Vagina (tissue), 2 donors: ENCODE results near the gene WDR38. TPM values are rescaled to one million over a fixed set of nuclear protein-coding genes. Genes with fewer than 3 reads are reported as not detected.

Experiments
- DNase-seq, 2 donors: peaks; one replicate each; pipeline ENCODE4 v3.0.0-alpha.2; 2017; ENCODE audit errors: extremely low spot score in 2 of 2
- H3K27ac ChIP-seq: fragments of 200-600 bp; sonication (generic); one replicate; pipeline ENCODE4 v1.5.1; 2019
- H3K27me3 ChIP-seq: fragments of 200-600 bp; sonication (generic); one replicate; pipeline ENCODE4 v1.5.1; 2019
- H3K36me3 ChIP-seq, 2 donors: fragments of 200-600 bp; sonication (generic); one replicate each; pipeline ENCODE4 v1.5.1; 2017 to 2019
- H3K4me1 ChIP-seq: fragments of 200-600 bp; sonication (generic); one replicate; pipeline ENCODE4 v1.5.1; 2019
- H3K4me3 ChIP-seq, 2 donors: fragments of 200-600 bp; sonication (generic); 1 replicate in 1 of 2; 2 replicates in 1 of 2; pipeline ENCODE4 v1.5.1; 2016 to 2019
- H3K9me3 ChIP-seq: fragments of 200-600 bp; sonication (generic); one replicate; pipeline ENCODE4 v1.5.1; 2019
- POLR2A ChIP-seq, 2 donors: fragments of 450-650 bp; IDR thresholded peaks; one replicate each; pipeline ENCODE4 v1.6.1; 2017; ENCODE audit warnings: antibody characterized with exemption in 2 of 2, mild to moderate bottlenecking in 2 of 2, moderate library complexity in 2 of 2
- POLR2AphosphoS5 ChIP-seq, 2 donors: sonication (generic); formaldehyde crosslinking; IDR thresholded peaks; one replicate each; pipeline ENCODE4 v1.9.0; 2017; ENCODE audit warnings: antibody characterized with exemption in 2 of 2, mild to moderate bottlenecking in 2 of 2, low read depth in 1 of 2; ENCODE audit not compliant: insufficient read depth in 1 of 2
- intact Hi-C: fragments of 100-400 bp; cut with DNase I; formaldehyde crosslinking; loops from one replicate; pipeline ENCODE4 v1.15.1; 2023
- small RNA-seq: library from RNA; depleted of rRNA; stranded (forward); fragments of <200 nt; gene quantifications from one replicate; pipeline ENCODE3, GENCODE V24; 2016
- total RNA-seq: library from RNA; depleted of rRNA; stranded (reverse); fragments of >200 nt; gene quantifications from one replicate; pipeline ENCODE4 v1.2.3, GENCODE V29; 2016
- TF ChIP-seq, protein P1 (sequence below), 3 experiments: fragments of 450-650 bp in 2 of 3; fragments of 200-600 bp in 1 of 3; sonication (generic) in 1 of 3; IDR thresholded peaks; one replicate each; pipeline ENCODE4 v1.5.1; 2017 to 2019; ENCODE audit warnings: antibody characterized with exemption in 3 of 3, mild to moderate bottlenecking in 2 of 3, moderate library complexity in 2 of 3

WDR38 gene
- total RNA-seq, 1 donor from 2014 or later, result not detected

GRCh38 chr9:124897570-124898460 lies 44.6 kb downstream of the WDR38 start:
- no peak for DNase-seq
- H3K4me1 ChIP-seq, result no peaks in the 10 kb centered on the region
- H3K27ac ChIP-seq, result no peak overlapping the region
- intact Hi-C loops, result no loop called here
- no peaks in the 10 kb centered on the region for H3K27me3 ChIP-seq
- H3K9me3 ChIP-seq, result no peaks in the 10 kb centered on the region
- peaks cover 0 to 44% of the 10 kb centered on the region in 2 donors for H3K36me3 ChIP-seq
- TF ChIP-seq, protein P1, sequence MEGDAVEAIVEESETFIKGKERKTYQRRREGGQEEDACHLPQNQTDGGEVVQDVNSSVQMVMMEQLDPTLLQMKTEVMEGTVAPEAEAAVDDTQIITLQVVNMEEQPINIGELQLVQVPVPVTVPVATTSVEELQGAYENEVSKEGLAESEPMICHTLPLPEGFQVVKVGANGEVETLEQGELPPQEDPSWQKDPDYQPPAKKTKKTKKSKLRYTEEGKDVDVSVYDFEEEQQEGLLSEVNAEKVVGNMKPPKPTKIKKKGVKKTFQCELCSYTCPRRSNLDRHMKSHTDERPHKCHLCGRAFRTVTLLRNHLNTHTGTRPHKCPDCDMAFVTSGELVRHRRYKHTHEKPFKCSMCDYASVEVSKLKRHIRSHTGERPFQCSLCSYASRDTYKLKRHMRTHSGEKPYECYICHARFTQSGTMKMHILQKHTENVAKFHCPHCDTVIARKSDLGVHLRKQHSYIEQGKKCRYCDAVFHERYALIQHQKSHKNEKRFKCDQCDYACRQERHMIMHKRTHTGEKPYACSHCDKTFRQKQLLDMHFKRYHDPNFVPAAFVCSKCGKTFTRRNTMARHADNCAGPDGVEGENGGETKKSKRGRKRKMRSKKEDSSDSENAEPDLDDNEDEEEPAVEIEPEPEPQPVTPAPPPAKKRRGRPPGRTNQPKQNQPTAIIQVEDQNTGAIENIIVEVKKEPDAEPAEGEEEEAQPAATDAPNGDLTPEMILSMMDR (IDR thresholded peaks at IDR 0.05), result no peak
- no peak for TF ChIP-seq POLR2AphosphoS5 (IDR thresholded peaks at IDR 0.05; ENCODE audit: insufficient read depth in 1 of 2, low read depth in 1 of 2)
- TF ChIP-seq POLR2A (IDR thresholded peaks at IDR 0.05), result no peak
- no peak overlapping the region for H3K4me3 ChIP-seq

DNA sequence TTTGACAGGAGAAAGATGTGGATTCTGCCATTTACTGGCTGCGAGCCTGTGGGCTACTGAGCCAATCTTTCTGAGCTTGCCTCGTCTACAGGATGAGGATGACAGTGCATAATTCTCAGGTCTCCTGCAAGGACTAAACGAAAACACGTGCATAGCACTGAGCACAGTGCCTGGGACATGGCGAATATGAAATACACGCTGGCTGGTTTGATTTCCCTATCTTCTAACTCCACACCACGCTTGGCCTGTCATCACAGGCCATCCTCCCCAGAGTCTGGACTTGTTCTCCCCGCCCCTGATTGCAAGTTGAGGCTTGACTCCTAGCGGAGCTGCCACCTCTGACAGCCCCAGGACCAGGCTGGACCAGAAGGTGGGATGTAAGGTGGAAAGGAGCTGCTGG lies 46.6 kb downstream of the WDR38 start:
- Histone ChIP-seq H3K36me3 (peaks cover 0 to 33% of the 10 kb centered on the region in 2 donors), H3K27me3 (no peaks in the 10 kb centered on the region), H3K27ac (no peak overlapping the region), H3K9me3 (no peaks in the 10 kb centered on the region), H3K4me1 (no peaks in the 10 kb centered on the region), H3K4me3 (no peak overlapping the region)
- intact Hi-C loops, result no loop called here
- TF ChIP-seq POLR2AphosphoS5 (IDR thresholded peaks at IDR 0.05; ENCODE audit: insufficient read depth in 1 of 2, low read depth in 1 of 2) (no peak), POLR2A (IDR thresholded peaks at IDR 0.05) (no peak)
- TF ChIP-seq, protein P1 (IDR thresholded peaks at IDR 0.05), result no peak
- DNase-seq, result no peak

GRCh38 chr9:124906966-124907365 lies 53.7 kb downstream of the WDR38 start:
- Histone ChIP-seq H3K36me3 (peaks cover 0 to 17% of the 10 kb centered on the region in 2 donors), H3K9me3 (no peaks in the 10 kb centered on the region), H3K27me3 (no peaks in the 10 kb centered on the region), H3K4me1 (no peaks in the 10 kb centered on the region), H3K27ac (no peak overlapping the region), H3K4me3 (no peak overlapping the region)
- intact Hi-C loops, result no loop called here
- DNase-seq, result no peak
- TF ChIP-seq POLR2A (IDR thresholded peaks at IDR 0.05) (no peak), POLR2AphosphoS5 (IDR thresholded peaks at IDR 0.05; ENCODE audit: insufficient read depth in 1 of 2, low read depth in 1 of 2) (no peak)
- TF ChIP-seq, protein P1 (IDR thresholded peaks at IDR 0.05), result no peak

Small RNA genes lying within 50 kb of the gene (small RNA-seq; reads per million reads assigned to genes)
- not detected for gene RNU4-82P

Other genes starting within 250 kb of the WDR38 start
- gene NR6A1, start 82.1 kb upstream of the WDR38 start, total RNA-seq, result 1.2 TPM
- gene OLFML2A, start 76.3 kb upstream of the WDR38 start, total RNA-seq, result 39.3 TPM
- 1,925 TPM for gene RPL35, start 8.5 kb downstream of the WDR38 start, total RNA-seq
- gene ARPC5L, start 8.7 kb downstream of the WDR38 start, total RNA-seq, result 28.5 TPM
- 14.7 TPM for gene GOLGA1, start 87.6 kb downstream of the WDR38 start, total RNA-seq